Heart right ventricle (tissue), 16 donors: Measurements from ENCODE around the gene GLRX5. TPM values are rescaled to one million over a fixed set of nuclear protein-coding genes. Genes with fewer than 3 reads are reported as not detected.

Source experiments
- ATAC-seq, 8 donors: fragments of 200-7000 bp; cut with Tn5 transposase; one replicate each; pipeline ENCODE4 v1.9.1; 2020; ENCODE audit warnings: mild to moderate bottlenecking in 8 of 8, moderate library complexity in 8 of 8, moderate number of reproducible peaks in 1 of 8
- DNase-seq, 2 donors: peaks; one replicate each; pipeline ENCODE4 v3.0.0-alpha.2; 2020
- H3K27ac ChIP-seq, 10 donors: fragments of 200-600 bp; sonication (generic) in 2 of 10; one replicate each; pipeline versions ENCODE4 v1.5.0 to v1.8.0; 2020 to 2022; ENCODE audit warnings: mild to moderate bottlenecking in 3 of 10
- H3K27me3 ChIP-seq, 7 donors: fragments of 200-600 bp; one replicate each; pipeline ENCODE4 v1.8.0; 2021 to 2022; ENCODE audit warnings: mild to moderate bottlenecking in 2 of 7
- H3K36me3 ChIP-seq, 9 donors: fragments of 200-600 bp; sonication (generic) in 1 of 9; one replicate each; pipeline versions ENCODE4 v1.5.0 to v1.8.0; 2020 to 2022; ENCODE audit warnings: mild to moderate bottlenecking in 2 of 9
- H3K4me1 ChIP-seq, 9 donors: fragments of 200-600 bp; sonication (generic) in 1 of 9; one replicate each; pipeline versions ENCODE4 v1.5.0 to v1.8.0; 2020 to 2022; ENCODE audit warnings: mild to moderate bottlenecking in 4 of 9
- H3K4me3 ChIP-seq, 10 donors: fragments of 200-600 bp; sonication (generic) in 2 of 10; one replicate each; pipeline versions ENCODE4 v1.5.0 to v1.8.0; 2020 to 2022; ENCODE audit warnings: mild to moderate bottlenecking in 7 of 10, moderate library complexity in 2 of 10
- H3K9me3 ChIP-seq, 11 donors: fragments of 200-600 bp in 10 of 11; sonication (generic) in 2 of 11; one replicate each; pipeline versions ENCODE4 v1.5.0 to v1.8.0; 2013 to 2022; ENCODE audit warnings: mild to moderate bottlenecking in 2 of 11, control low read depth in 1 of 11, moderate library complexity in 1 of 11
- CTCF ChIP-seq, 9 donors: fragments of 200-600 bp; sonication (generic) in 2 of 9; IDR thresholded peaks; one replicate each; pipeline versions ENCODE4 v1.5.0 to v1.8.0; 2021 to 2022; ENCODE audit warnings: antibody characterized with exemption in 9 of 9, mild to moderate bottlenecking in 5 of 9, moderate library complexity in 1 of 9
- WGBS, 2 donors: extraction: QIAGEN DNeasy Blood & Tissue Kit; methylation state at CpG; one replicate each; pipeline ENCODE4 v1.1.7; 2013; ENCODE audit warnings: inconsistent platforms in 1 of 2; 5-methylcytosine and 5-hydroxymethylcytosine counted together
- intact Hi-C, 10 donors: fragments of 100-400 bp; cut with DNase I; formaldehyde crosslinking; loops; one replicate each; pipeline versions ENCODE4 v1.11.1 to v1.14.2; 2022
- long read RNA-seq, 3 donors: library from polyadenylated mRNA; unstranded; transcript quantifications; one replicate each; pipeline ENCODE4 v2.0.0, GENCODE V29; 2020 to 2021
- polyA plus RNA-seq, 2 donors: library from polyadenylated mRNA; stranded (reverse); fragments of 200-250 nt; gene quantifications; one replicate each; pipeline ENCODE4 v1.2.3, GENCODE V29; 2013
- total RNA-seq, 10 donors: library from RNA; stranded (reverse); fragmentation: NEBNext Ultra II Directional in 3 of 10; extraction: Animal tissue kit (Norgen Biotek cat#: 25700) in 3 of 10; gene quantifications; one replicate each; pipeline versions ENCODE4 v1.2.1 to v1.2.4, GENCODE V29; 2021 to 2023
- donor health status: Arrhythmogenic right ventricular cardiomyopathy.
- donor health status: ischemic (EF 13 %, LVEDD 7.1; RV severe dilation, severe dysfunction).
- donor health status: healthy with polysubstance abuse.
- donor health status: DM: no; HTN: yes; CAD: no.
- donor health status: DM: no; HTN: no; CAD: no.
- donor health status: ischemic (EF 25% LVEDD 6.9; RV normal size, moderate dysfunction).
- donor health status: ischemic (EF 25% LVEDD 5.7; RV mildly dilated, moderate dysfunction).
- donor health status: healthy.
- donor health status: DM: yes; HTN: yes; CAD: no.
- donor health status: Ischemic cardiomyopathy.
- donor health status: ischemic (EF 35%, LVEDD 5.7; RV mildly dilated, moderate dysfunction).
- donor health status: nonischemic (EF 11% LVEDD 7.7; RV severe dilation, severe dysfunction).
- donor health status: DM: yes; HTN: yes; CAD: no.
- donor health status: PGD.
- donor health status: ischemic (EF 29% LVEDD 5.4; RV normal size, mild dysfunction).
- donor health status: nonischemic (EF 23%, LVEDD 6.1; RV moderate dilation, normal function).

GLRX5 gene
- total RNA-seq = 100 to 1,000 TPM in 2 of 10 donors, 10 to 100 TPM in 8; 69.9 to 121 (median 91.8) TPM
- polyA plus RNA-seq = 10 to 100 TPM; 49.8 to 66.6 TPM
- long read RNA-seq, donor 1, transcript GLRX5-201 (2 exons, 1,564 nt) = major isoform, 177 of 181 reads
- long read RNA-seq, donor 1, partial matches to known transcripts = 0 of 181 reads
- long read RNA-seq, donor 1, other reads (novel, unspliced or antisense) = 4 of 181 reads
- long read RNA-seq, donor 2, transcript GLRX5-201 (2 exons, 1,564 nt) = major isoform, 180 of 192 reads
- long read RNA-seq, donor 2, partial matches to known transcripts = 11 of 192 reads
- long read RNA-seq, donor 2, other reads (novel, unspliced or antisense) = 1 of 192 reads
- long read RNA-seq, donor 3, transcript GLRX5-201 (2 exons, 1,564 nt) = major isoform, 5 of 8 reads
- long read RNA-seq, donor 3, partial matches to known transcripts = 1 of 8 reads
- long read RNA-seq, donor 3, other reads (novel, unspliced or antisense) = 2 of 8 reads

GRCh38 chr14:95534299-95535225 is at the start of gene GLRX5:
Gene GLRX5 (plus strand): TSS chr14:95535050. CDS start chr14:95535090, 40 bp downstream.
- peak within 1 kb of the TSS; percentile 62 to 91 (median 86) for H3K27ac ChIP-seq
- peak within 1 kb of the TSS; percentile 79 to 100 (median 95) for H3K4me3 ChIP-seq
- H3K9me3 ChIP-seq = no peaks in the 10 kb centered on the region
- ATAC-seq (peak; percentile 95 to 98 (median 97)), DNase-seq (peak; percentile 95 to 100)
- no peaks in the 10 kb centered on the region for H3K27me3 ChIP-seq
- intact Hi-C loops = loop anchor here in 1 of 10 donors (5.0 kb wide), 1 partner anchor 92 kb away; no protein-coding TSS in a partner anchor
- TF ChIP-seq CTCF (IDR thresholded peaks at IDR 0.05) = peak in 4 of 9 donors; percentile 19 to 31 (median 22)
- peaks cover 0 to 18% (median 0%) of the 10 kb centered on the region in 9 donors for H3K36me3 ChIP-seq
- H3K4me1 ChIP-seq = peaks cover 19 to 79% (median 70%) of the 10 kb centered on the region in 9 donors
- 0% methylated on average over 95 to 97 of the region's 97 CpGs for WGBS, 2 donors

- DNase-seq = no peak
- H3K27ac ChIP-seq = peak overlapping the region in 2 of 10 donors; percentile 21 to 78
- no peak for ATAC-seq
- no peak overlapping the region for H3K4me3 ChIP-seq
- WGBS, 2 donors = 64 to 83% methylated on average over 7 of the region's 7 CpGs
- H3K4me1 ChIP-seq = peaks cover 22 to 66% (median 46%) of the 10 kb centered on the region in 9 donors
- no peaks in the 10 kb centered on the region for H3K27me3 ChIP-seq
- no peak for TF ChIP-seq CTCF (IDR thresholded peaks at IDR 0.05)
- intact Hi-C loops = loop anchor here in 1 of 10 donors (5.0 kb wide), 1 partner anchor 37 kb away; no protein-coding TSS in a partner anchor
- no peaks in the 10 kb centered on the region for H3K9me3 ChIP-seq
- peaks cover 0 to 3% (median 0%) of the 10 kb centered on the region in 9 donors for H3K36me3 ChIP-seq
Observed at GRCh38 chr14:95485222-95485819, 49.5 kb upstream of the GLRX5 start.

GRCh38 chr14:95486875-95487668 is 47.8 kb upstream of the GLRX5 start:
- intact Hi-C loops = loop anchor here in 1 of 10 donors (5.0 kb wide), 1 partner anchor 35 kb away; no protein-coding TSS in a partner anchor
- Histone ChIP-seq H3K27me3 (no peaks in the 10 kb centered on the region), H3K27ac (no peak overlapping the region), H3K4me3 (no peak overlapping the region), H3K4me1 (peaks cover 23 to 60% (median 44%) of the 10 kb centered on the region in 9 donors), H3K9me3 (peaks cover 0 to 3% (median 0%) of the 10 kb centered on the region in 11 donors), H3K36me3 (peaks cover 0 to 3% (median 0%) of the 10 kb centered on the region in 9 donors)
- DNase-seq (no peak), ATAC-seq (no peak)
- WGBS, 2 donors = 90 to 92% methylated on average over 15 of the region's 15 CpGs
- no peak for TF ChIP-seq CTCF (IDR thresholded peaks at IDR 0.05)
